Stimulated activated CD4-positive, alpha-beta T cell treated with anti-CD3 and anti-CD28 coated beads, TNF-alpha, amount 100 ng/mL, for 4 hours (primary cell): ENCODE results near the gene ARMC2.

ENCODE experiments used
- DNase-seq, 3 experiments: peaks; one replicate each; pipeline ENCODE4 v3.0.0-alpha.2; 2020; ENCODE audit warnings: low read depth in 3 of 3

ARMC2 gene

DNA sequence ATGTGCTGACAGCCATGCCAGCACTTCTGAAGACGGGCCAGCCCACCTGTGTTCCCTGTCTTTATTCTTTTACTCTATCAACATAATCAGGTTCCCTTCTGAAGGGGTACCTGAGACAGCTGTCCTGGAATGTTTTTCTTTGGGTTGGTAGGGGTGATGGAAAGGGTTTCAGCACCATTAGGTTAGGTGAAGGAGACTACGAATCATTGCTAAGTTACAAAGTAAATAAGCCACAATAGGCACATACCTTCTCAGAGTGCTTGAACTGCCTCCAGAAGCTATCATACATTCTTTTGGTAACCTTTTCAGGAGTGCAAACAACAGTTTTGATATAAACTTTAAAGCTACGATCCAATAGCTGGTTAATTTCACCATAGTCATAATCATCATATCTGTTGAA, 140.1 kb downstream of the ARMC2 start:
- no peak for DNase-seq

DNA sequence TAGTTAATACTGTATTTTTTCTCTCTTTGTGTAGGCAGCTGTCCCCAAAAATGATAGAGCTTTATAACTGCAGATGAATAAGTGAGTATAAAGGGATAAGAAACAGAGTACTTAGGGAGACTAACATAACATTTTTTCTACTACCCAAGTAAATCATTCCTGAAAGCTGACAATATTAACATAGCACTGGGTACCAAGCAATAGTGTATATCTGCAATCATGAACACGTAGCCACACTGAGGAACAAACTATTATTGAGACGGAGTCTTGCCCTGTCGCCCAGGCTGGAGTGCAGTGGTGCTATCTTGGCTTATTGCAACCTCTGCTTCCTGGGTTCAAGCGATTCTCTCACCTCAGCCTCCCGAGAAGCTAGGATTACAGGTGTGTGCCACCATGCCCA, 140.5 kb downstream of the ARMC2 start:
- no peak for DNase-seq

DNA sequence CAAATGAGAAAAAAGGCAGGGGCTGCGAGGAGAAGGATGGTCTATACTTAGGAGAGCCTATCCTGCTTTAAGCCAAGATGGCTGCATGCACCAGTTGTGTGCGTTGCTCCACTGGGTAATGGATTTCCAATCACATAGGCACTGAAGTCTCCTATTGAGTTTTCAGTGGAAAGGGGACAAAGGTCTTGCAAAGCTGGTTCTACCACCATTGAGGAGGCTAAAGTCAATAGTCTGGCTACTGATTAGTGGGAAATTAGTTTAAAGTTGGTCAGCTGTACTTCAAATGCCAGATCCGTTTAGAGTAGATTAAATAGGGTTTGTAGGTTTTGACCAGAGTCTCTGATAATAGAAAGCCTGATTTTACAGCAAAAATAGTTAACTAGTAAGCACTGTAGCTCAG, 141.5 kb downstream of the ARMC2 start:
- DNase-seq: no peak

DNA sequence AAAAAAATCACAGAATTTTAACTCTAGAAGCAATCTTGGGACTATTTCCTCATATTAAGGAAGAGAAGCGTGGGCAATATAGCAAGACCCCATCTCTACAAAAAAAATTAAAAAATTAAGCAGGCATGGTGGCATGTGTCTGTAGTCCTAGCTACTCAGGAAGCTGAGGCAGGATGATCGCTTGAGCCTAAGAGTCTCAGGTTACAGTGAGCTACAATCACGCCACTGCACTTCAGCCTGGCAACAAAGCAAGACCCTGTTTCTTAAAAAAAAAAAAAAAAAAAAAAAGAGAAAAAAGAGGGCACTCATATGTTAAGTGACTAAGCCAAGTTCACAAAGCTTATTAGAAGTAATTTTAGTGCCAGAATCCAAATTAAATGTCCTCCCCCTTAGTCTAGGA, 145.7 kb downstream of the ARMC2 start:
- no peak for DNase-seq

DNA sequence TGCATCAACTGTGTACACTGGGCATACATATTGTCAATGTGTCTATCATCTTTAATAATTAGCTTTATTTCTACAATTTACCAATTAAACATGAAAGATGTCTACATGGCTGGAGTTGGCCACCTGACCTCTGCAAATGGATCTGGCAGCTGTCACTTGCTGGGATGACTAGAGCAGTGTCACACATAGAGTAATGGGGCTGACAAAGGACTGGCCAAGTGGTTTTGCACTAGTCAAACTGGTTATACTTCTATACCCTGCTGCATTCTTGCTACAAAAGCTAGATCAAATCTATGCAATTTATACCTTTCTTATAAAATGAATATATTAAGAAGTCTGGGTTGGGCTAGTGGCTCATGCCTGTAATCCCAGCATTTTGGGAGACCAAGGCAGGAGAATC, 147.1 kb downstream of the ARMC2 start:
- DNase-seq: no peak

DNA sequence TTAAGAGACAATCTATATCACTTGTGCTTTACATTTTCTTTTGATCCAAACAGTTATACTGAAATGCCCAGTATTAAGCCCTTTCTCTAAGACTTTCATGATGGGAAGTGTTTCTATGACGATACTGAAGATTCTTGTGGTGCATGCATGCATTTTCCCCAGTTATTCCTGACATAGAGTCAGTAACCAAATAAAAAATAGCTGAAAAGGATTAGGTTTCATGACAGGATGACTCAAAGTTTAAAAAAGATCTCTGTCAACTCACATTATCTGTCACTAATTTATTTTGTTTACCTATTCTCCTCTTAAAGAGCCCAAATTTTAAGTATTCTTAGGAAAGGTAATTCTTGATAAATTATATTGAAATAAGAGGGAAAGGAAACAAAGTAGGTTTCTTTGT, 148.0 kb downstream of the ARMC2 start:
- no peak for DNase-seq

DNA sequence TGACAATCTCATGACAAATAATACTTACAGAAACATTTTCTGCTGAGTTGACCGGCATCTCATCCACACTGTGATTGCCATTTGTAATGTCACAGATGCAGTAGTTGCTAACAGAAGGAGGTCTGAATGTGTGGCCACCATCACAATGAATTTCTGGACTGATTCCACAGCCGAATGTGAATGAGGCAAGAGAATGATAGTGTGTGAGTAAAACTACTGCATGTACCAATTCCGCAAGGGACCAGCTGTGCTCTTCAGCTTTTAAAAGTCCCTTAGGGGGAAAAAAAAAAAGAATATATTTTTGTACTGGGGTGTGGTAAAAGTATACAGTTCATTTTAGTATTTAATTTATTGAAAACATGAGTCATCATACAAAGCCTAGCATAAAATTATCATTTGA, 150.3 kb downstream of the ARMC2 start:
- no peak for DNase-seq

DNA sequence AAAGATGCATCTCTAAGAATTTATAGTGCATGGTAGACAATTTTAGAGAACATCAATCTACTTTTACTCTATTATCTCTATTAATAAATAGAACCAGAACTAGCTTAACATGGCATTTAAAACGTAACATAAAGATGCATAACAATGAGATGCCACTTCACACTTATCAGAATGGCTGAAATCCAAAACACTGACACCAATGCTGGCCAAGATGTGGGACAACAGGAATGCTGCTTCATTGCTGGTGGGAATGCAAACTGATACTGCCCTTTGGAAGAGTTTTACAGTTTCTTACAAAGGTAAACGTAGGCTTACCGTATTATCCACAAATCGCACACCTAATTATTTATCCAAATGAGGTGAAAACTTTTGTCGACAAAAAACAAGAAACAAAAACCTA, 151.2 kb downstream of the ARMC2 start:
- DNase-seq: no peak

DNA sequence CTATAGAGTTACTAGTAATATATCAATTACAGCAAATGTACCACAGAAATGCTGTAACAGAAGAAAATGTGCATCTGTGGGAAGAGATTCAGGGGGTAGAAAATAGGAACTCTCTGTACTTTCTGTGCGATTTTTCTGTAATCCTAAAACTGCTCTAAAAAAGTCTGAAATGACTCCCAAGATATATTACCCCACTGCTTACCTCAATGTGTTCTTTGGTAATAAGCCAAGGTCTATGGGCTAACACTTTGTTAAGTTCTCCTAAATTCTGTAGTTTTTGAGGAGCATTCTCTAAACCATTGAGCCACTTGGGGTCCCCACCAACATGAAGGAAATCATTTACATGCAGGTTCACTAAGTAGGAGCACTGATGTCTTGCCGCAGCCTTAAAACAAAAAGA, 152.1 kb downstream of the ARMC2 start:
- no peak for DNase-seq

DNA sequence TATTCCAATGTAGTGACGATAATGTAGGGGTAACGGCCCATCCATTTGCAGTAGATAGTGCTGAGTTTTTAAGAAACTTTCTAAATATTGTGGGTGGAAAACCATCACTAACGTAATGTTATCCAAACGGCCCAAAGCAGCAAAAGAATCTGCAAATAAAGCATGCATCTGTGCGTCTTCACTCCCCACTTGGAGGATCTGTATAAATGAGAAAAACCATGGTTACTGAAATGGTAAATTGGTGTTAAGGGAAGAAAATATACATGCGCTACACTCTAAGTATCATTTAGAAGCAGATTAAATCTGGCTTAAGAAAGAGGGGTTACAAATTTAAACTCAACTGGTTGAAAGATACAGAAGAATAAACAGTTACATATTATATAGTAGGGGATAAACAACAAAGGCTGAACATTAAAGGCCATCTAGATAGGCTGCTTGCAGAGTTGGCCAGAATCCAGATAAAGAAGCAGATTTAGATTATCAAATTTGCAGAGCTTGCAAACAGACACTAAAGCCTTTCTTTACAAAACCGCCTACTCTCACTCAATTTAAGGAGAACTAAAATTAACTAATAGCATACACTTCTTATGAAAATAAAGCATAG, 153.2 kb downstream of the ARMC2 start:
- no peak for DNase-seq

DNA sequence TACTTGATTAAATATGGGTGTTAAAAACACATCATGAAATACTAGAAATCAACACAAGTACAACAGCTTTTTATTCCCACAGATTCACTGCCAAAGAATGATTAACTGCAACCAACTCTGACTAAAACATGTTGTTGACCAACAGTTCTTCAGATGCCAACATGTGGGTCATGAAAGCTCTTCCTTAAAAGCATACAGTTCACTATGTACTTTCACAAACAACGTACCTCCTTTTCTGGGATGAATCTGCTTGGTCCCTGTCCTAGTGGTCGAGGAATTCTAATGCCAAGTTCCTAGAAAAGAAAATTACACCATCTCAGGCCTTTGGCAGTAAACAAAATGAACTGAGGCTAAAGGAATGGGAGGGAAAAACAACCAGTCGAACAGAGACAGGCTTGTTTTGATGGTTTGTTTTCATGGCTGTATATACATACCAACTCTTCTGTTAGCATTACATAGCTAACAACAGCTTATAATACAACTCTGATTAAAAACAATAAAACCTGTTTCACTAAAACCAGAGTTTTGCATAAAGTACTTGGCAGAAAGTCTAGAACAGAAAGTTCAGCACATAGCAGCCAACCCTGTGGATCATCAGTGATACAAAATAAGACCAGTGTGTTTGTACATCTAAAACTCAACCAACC, 154.0 kb downstream of the ARMC2 start:
- no peak for DNase-seq

DNA sequence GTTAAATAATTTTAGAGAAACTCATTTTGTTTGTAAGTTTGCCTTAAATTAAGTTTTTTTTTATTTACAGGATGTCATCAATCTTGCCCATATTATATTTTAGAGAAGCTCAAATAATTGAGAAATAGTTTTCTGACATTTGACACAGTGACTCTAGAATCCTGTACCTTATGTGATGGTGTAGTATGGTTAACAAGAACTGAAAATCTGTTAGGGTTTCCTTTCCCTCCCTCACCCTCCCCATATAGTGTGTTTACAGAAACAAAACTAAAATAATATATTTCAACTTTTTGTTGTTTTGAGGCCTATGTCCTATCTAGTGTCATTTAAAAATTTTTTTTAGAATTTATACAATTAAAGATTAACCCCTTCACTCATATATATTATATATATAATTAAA, 154.7 kb downstream of the ARMC2 start:
- no peak for DNase-seq

DNA sequence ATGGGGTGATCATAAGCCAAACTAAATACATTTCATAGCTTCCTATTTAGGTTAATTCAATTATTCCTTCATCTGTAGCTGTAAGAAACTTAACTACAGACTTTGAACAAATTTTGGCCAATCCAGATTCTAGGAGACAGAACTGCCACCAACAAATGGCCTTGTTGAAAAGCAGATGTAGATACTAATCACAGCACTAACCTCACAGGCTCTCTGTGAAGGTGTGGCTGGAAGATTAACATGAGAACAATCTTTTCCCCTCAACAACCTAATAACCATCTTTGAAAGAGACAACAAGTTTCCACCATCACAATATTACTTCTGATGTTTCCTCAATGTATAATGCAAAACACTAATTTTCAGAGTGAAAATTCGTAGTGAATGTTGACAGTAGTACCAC, 158.6 kb downstream of the ARMC2 start:
- DNase-seq: no peak

DNA sequence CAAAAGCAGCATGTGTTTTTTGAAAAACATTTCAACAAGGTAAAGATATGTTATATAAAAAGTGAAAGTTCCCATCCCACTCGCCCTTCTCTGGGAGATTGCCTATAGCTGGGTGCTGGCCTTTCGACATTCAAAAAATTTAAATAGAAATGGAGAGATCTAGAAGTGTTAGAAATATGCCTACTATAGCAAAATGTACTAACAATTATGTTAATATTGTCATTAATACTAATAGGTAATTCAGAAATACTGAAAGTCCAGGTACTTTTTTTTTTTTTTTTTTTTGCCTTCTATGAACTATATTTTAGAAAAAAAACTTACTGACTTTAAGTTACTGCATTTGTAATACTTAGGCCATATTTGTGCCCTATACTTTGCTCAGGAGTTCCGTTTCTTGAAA, 159.3 kb downstream of the ARMC2 start:
- DNase-seq: no peak

DNA sequence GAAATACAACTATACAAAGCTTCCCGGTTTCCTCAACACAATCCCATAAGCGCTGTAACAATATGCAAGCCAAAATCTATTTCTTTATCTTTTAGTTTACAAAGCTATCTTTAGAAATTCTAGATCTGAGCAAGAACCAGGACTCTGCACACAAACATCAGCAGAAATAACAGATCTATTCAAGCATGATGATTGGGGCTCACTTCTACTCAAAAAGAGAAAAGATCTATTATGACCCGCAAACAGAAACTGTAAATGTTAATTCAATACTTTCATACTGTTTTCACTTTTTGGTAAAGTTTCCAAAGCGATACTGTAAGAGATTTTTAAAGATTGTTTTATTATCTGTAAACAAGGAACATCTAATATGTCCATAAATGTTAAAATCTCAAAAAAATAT, 159.8 kb downstream of the ARMC2 start:
- no peak for DNase-seq

DNA sequence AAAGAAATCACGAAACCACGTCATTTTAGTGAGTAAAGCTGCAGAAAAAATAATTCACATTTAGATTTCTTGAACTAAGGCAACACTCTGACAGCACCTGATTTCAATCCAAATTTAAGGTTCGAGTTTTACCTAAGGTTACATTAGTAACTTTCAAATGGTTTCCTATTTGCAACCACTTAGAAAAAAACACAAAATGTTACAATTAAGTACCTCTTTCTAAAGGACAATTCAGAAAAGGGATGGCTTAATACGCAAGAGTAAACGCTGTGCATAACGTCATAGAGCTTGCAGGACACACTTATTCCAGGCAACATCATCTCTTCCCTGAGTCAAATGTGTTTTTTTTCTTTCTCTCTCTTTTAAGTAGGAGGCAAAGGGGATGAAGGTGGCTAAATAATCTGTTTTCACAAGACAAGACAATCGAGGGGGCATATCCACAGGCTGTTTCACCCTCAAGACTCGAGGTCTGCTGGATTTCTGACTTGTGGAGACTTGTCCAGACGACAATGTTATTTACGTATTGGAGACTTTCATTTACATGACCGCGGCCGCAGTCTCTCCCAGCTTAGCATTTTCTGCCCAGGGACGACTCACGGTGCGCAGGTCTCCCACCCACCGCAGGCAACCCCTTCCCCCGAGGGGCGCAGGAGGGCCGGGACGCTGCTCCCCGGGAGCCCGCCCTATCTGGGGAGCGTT, 160.5 kb downstream of the ARMC2 start:
- DNase-seq: no peak

DNA sequence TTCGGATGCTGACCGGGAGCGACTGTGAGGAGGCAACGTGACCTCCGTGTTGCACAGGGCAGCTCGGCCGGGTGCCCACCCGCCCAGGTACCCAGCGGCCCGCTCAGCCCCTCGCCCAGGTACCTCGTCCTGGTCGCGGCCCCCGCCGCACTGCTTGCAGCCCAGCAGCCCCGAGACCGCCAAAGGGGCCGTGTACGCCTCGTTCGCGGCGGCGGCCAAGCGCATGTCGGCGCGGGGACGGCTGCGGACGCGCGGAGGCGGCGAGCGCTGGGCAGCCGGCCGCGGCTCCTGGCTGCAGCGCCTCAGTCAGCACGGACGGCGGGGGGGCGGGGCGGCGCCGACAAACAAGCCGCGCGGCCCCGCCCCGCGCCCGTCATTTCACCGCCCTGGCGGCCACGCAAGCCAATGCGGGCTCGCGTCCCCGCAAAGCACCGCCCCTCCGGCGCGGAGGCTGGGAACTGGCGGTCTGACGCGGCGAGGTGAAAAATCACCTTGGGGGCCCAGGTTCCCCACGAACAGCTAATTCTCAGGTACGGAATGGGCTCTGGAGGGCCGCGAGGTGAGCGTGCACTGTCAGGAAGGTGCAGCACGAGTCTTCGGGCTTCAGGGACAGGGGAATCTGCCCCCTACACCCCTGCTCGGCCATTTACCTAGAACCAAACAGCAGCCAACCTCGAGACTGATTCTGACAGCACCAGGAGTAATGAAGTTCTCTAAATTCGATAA, 161.2 kb downstream of the ARMC2 start:
- DNase-seq: peak; percentile 82 to 84 (median 84)

DNA sequence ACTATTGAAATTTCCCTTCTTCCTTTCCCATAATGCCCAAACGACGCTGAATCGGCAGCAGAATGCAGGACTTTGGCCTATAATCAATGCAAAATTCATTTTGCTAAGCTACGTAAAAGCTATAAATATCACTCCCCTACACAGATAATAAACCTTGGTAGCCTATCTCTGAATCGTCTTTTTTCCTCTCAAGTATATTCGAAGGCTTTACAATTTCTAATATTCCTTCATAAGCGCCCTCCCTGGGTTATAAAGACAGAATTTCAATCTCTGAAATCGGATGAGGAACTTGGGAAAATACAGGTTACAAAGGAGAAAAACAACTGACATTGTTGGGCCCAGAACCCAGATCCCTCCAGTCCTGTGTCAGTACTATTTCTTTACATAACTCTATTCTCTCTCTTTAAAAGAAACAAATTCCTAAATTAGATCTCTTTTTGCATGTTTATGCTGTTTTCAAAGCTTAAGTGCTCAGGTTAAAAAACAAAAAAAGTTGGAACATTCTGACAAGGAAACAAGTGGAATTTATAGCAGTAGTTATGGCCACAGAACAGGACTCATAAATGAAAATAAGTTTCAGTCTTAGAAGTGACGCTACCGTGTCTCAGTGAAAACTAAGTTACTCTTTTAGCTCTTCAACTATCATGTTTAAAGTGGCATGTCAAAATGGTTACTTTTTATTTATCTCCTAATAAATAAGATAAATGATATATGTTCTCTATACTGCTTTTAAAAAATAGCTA, 161.9 kb downstream of the ARMC2 start:
- no peak for DNase-seq

DNA sequence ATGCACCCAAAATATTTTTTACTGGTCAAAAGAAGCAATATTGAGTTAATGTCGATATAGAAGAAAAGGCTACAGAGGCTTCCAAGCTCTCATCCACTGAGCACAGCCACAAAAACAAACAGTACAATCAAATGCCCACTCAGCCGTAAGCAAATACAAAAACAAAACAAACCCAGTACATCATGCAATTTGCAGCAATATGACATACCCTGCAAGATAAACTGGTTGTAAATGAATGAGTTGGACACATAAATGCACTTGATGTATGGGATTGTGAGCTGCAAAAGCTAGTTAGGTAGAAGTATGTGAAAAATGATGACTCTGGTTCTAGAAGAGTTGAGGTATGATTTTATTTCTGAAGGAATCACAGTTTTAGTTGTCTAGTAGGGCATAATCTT, 162.5 kb downstream of the ARMC2 start:
- DNase-seq: no peak

DNA sequence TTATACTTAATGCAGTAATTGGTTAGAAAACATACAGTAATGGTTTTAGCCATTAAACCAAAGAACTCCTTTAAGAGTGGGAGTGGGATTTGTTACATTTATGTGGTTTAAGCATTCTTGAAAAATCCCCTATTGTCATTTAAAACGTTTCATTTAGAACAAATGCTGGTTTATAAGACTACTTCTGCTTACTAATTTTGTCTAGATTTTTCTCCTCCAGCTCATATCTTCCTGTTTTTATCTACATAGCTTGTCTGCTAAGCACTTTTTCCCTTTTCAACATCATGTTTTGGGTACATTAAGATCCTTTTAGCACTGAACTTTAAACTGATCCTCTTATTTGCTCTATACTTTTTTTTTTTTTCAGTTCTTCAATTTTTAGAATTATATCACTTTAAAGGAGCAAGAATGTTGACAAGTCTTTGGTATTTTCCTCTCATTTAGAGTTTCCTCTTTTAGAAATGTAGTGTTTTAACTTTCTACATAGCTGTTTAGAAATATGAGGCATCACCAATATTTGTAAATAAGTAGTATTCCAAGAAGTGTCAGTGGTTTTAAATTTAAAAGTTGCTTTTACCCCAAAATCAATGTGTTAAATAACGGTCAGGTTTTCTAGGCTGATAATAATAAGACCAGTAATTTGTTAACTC, 165.6 kb downstream of the ARMC2 start:
- no peak for DNase-seq

DNA sequence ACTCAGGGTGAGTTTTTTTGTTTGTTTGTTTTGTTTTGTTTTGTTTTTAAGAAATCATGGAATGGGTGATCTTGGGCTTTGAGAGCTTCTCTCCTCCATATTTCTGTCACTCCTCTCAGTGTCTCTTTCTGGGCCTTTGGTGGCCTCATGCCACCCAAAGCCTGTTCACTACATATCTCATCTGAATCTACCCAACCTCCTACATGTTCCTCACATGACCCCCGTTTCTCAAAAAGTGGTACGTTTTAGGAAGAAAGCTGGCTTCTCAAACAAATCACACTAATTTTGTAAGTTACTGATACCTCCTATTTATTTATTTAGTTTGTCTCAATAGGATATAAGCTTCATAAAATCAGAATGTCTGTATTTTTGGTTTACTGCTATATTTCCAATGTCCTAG, 166.4 kb downstream of the ARMC2 start:
- no peak for DNase-seq

DNA sequence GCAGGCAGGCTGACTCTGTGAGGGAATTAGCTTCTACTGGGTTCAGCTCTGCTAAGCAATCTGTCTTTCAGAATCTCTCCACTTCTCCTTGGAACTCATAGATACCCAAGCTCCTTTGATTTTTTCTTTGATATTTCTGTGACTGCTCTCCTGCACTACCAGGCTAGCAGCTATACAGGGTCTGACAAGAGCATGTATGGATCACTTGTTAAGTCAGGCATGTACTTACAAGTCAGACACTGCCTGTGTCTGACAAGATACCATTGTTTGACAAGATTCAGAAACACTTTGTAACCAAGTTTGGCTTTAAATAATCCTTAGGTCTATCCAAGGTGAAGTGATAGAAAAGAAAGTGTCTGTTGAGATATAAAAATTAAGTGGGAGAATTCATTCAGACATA, 167.0 kb downstream of the ARMC2 start:
- DNase-seq: no peak
